ENCODE measurements around the gene PUM2. TPM values are rescaled to one million over a fixed set of nuclear protein-coding genes. Genes with fewer than 3 reads are reported as not detected.

PUM2 gene
- total and polyA plus RNA-seq, 2 of the 13 experiments (the other 11 are each of a cell fraction or from before 2014, with no cell fraction given) = 69.6 to 69.8 TPM

DNA sequence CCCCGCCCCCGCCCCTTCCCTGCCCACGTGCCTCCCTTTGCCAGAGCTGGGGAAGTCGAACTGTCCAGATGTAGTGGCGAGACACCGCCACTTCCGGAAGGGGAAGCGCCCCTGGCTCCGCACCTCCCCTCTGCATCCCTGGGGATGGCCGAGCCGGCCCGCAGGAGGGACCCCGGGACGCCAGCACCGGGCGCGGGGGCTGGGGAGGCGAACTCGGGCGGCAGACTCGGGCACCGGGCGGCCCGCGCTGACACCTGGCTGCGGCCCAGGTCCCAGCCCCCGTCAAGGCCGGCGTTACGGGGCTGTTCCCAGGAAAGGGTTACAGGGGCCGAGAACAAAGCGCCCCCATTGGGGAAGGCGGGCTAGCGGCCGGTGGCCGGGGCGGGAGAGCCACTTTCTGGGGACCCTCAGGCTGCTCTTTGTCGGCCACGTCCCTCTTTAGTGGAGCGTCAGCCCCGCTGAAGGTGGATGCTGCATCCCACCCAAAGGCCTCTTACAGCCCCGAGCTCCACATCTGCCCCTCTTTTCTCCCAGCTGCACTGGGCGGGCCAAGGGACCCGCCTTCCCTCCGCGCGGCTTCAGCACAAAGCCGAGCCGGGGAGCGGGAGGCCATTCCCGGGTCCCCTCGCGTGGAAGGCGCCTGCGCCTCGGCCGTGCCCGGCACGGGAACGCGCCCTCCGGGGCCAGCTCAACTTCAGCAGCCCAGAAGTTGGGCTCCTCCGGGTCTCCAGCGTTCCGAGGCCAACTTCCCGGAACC lies 127.1 kb downstream of the PUM2 start (continued):
- no peak for TF ChIP-seq ZBTB49 (CRISPR knock-in tag; IDR thresholded peaks at IDR 0.05; ENCODE audit: borderline replicate concordance)
- TF ChIP-seq, protein P1, sequence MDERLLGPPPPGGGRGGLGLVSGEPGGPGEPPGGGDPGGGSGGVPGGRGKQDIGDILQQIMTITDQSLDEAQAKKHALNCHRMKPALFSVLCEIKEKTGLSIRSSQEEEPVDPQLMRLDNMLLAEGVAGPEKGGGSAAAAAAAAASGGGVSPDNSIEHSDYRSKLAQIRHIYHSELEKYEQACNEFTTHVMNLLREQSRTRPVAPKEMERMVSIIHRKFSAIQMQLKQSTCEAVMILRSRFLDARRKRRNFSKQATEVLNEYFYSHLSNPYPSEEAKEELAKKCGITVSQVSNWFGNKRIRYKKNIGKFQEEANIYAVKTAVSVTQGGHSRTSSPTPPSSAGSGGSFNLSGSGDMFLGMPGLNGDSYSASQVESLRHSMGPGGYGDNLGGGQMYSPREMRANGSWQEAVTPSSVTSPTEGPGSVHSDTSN (CRISPR knock-in tag; IDR thresholded peaks at IDR 0.05) = no peak
- TF ChIP-seq, protein P2, sequence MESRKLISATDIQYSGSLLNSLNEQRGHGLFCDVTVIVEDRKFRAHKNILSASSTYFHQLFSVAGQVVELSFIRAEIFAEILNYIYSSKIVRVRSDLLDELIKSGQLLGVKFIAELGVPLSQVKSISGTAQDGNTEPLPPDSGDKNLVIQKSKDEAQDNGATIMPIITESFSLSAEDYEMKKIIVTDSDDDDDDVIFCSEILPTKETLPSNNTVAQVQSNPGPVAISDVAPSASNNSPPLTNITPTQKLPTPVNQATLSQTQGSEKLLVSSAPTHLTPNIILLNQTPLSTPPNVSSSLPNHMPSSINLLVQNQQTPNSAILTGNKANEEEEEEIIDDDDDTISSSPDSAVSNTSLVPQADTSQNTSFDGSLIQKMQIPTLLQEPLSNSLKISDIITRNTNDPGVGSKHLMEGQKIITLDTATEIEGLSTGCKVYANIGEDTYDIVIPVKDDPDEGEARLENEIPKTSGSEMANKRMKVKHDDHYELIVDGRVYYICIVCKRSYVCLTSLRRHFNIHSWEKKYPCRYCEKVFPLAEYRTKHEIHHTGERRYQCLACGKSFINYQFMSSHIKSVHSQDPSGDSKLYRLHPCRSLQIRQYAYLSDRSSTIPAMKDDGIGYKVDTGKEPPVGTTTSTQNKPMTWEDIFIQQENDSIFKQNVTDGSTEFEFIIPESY (CRISPR knock-in tag; IDR thresholded peaks at IDR 0.05) = no peak
- no peak for TF ChIP-seq FOSL2 (CRISPR knock-in tag; IDR thresholded peaks at IDR 0.05)
- no peak for TF ChIP-seq POLR2AphosphoS5 (IDR thresholded peaks at IDR 0.05; ENCODE audit: low read depth, low read length)
- no peak; the same call in 1 of the 2 replicates for TF ChIP-seq GLI4 (CRISPR knock-in tag; IDR thresholded peaks at IDR 0.05; ENCODE audit: borderline replicate concordance)
- TF ChIP-seq RARG (CRISPR knock-in tag; IDR thresholded peaks at IDR 0.05; ENCODE audit: low read depth) = no peak
- no peak for TF ChIP-seq ZNF510 (CRISPR knock-in tag; IDR thresholded peaks at IDR 0.05; ENCODE audit: low read depth)
- no peak for TF ChIP-seq TRAFD1 (CRISPR knock-in tag; IDR thresholded peaks at IDR 0.05; ENCODE audit: borderline replicate concordance)
- no peak for TF ChIP-seq NFIC (IDR thresholded peaks at IDR 0.05; ENCODE audit: low read length)
- no peak for TF ChIP-seq PLSCR1 (CRISPR knock-in tag; IDR thresholded peaks at IDR 0.05; ENCODE audit: borderline replicate concordance)
- TF ChIP-seq HES4 (CRISPR knock-in tag; IDR thresholded peaks at IDR 0.05; ENCODE audit: borderline replicate concordance) = no peak
- TF ChIP-seq PRDM4 (CRISPR knock-in tag; IDR thresholded peaks at IDR 0.05; ENCODE audit: borderline replicate concordance) = no peak
- TF ChIP-seq ZBTB39 (CRISPR knock-in tag; IDR thresholded peaks at IDR 0.05) = no peak
- TF ChIP-seq MEIS1 (CRISPR knock-in tag; IDR thresholded peaks at IDR 0.05; ENCODE audit: borderline replicate concordance) = no peak
